Colonic mucosa (tissue), 4 donors: Measurements from ENCODE around the gene GTSE1. TPM values are rescaled to one million over a fixed set of nuclear protein-coding genes. Genes with fewer than 3 reads are reported as not detected.

Experiments
- DNase-seq: peaks from one replicate; pipeline ENCODE4 v3.0.0-alpha.2; 2020
- H3K27ac ChIP-seq: fragments of 200-600 bp; one replicate; pipeline ENCODE4 v1.8.0; 2021
- H3K27me3 ChIP-seq: fragments of 200-600 bp; one replicate; pipeline ENCODE4 v1.8.0; 2021
- H3K36me3 ChIP-seq: fragments of 200-600 bp; one replicate; pipeline ENCODE4 v1.8.0; 2021
- H3K4me1 ChIP-seq: fragments of 200-600 bp; one replicate; pipeline ENCODE4 v1.8.0; 2021; ENCODE audit warnings: mild to moderate bottlenecking
- H3K4me3 ChIP-seq: fragments of 200-600 bp; one replicate; pipeline ENCODE4 v1.8.0; 2021
- H3K9ac ChIP-seq, 2 donors: one replicate each; pipeline ENCODE4 v1.7.0; 2013; ENCODE audit warnings: control low read depth in 2 of 2, low read depth in 2 of 2, low read length in 2 of 2
- H3K9me3 ChIP-seq: fragments of 200-600 bp; one replicate; pipeline ENCODE4 v1.8.0; 2021
- CTCF ChIP-seq: fragments of 200-600 bp; IDR thresholded peaks from one replicate; pipeline ENCODE4 v1.8.0; 2022; ENCODE audit warnings: antibody characterized with exemption, mild to moderate bottlenecking
- intact Hi-C: fragments of 100-400 bp; cut with DNase I; formaldehyde crosslinking; loops from one replicate; pipeline ENCODE4 v1.14.1; 2022
- total RNA-seq, 2 donors: library from RNA; stranded (reverse); fragmentation: NEBNext Ultra II Directional in 1 of 2; extraction: Animal tissue kit (Norgen Biotek cat#: 25700) in 1 of 2; gene quantifications; one replicate each; pipeline ENCODE4 v1.2.1, GENCODE V29; 2021
- donor health status: healthy.
- donor health status: DM: no; HTN: no; CAD: no.
- donor health status: DM: no; HTN: no; CAD: no.

The GTSE1 gene
- total RNA-seq, 2 donors from 2014 or later = 7.8 to 38.8 TPM

- peak; percentile 43 for DNase-seq
- intact Hi-C loops = no loop called here
- peak overlapping the region; percentile 80 for H3K4me3 ChIP-seq
- H3K9ac ChIP-seq = peak overlapping the region; percentile 88 to 91
- H3K36me3 ChIP-seq = peaks cover 10% of the 10 kb centered on the region
- H3K27me3 ChIP-seq = no peaks in the 10 kb centered on the region
- H3K4me1 ChIP-seq = peaks cover 6% of the 10 kb centered on the region
- no peak for TF ChIP-seq CTCF
- peak overlapping the region; percentile 76 for H3K27ac ChIP-seq
- no peaks in the 10 kb centered on the region for H3K9me3 ChIP-seq
Measured at GRCh38 chr22:46336119-46337078, 39.7 kb downstream of the GTSE1 start.

- peaks cover 18% of the 10 kb centered on the region for H3K36me3 ChIP-seq
- no peak for DNase-seq
- H3K27ac ChIP-seq = no peak overlapping the region
- intact Hi-C loops = no loop called here
- H3K9me3 ChIP-seq = no peaks in the 10 kb centered on the region
- no peak overlapping the region for H3K4me3 ChIP-seq
- no peaks in the 10 kb centered on the region for H3K27me3 ChIP-seq
- H3K4me1 ChIP-seq = peaks cover 6% of the 10 kb centered on the region
- no peak overlapping the region for H3K9ac ChIP-seq
- TF ChIP-seq CTCF = no peak
Measured at GRCh38 chr22:46337870-46338269, 41.2 kb downstream of the GTSE1 start.

- H3K4me3 ChIP-seq = no peak overlapping the region
- H3K9me3 ChIP-seq = no peaks in the 10 kb centered on the region
- H3K36me3 ChIP-seq = peaks cover 25% of the 10 kb centered on the region
- no peaks in the 10 kb centered on the region for H3K27me3 ChIP-seq
- H3K27ac ChIP-seq = no peak overlapping the region
- no peak for TF ChIP-seq CTCF
- peaks cover 6% of the 10 kb centered on the region for H3K4me1 ChIP-seq
- H3K9ac ChIP-seq = no peak overlapping the region
- DNase-seq = no peak
- intact Hi-C loops = no loop called here
Measured at GRCh38 chr22:46338636-46339035, 42.0 kb downstream of the GTSE1 start.

GRCh38 chr22:46339956-46340355 lies 43.3 kb downstream of the GTSE1 start:
- Histone ChIP-seq H3K27ac (no peak overlapping the region), H3K4me3 (no peak overlapping the region), H3K9me3 (no peaks in the 10 kb centered on the region), H3K4me1 (peaks cover 6% of the 10 kb centered on the region), H3K36me3 (peaks cover 31% of the 10 kb centered on the region), H3K27me3 (no peaks in the 10 kb centered on the region), H3K9ac (no peak overlapping the region)
- DNase-seq = no peak
- intact Hi-C loops = no loop called here
- TF ChIP-seq CTCF = no peak

GRCh38 chr22:46340676-46341075 lies 44.0 kb downstream of the GTSE1 start:
- no peaks in the 10 kb centered on the region for H3K9me3 ChIP-seq
- H3K9ac ChIP-seq = no peak overlapping the region
- no peak overlapping the region for H3K27ac ChIP-seq
- no peaks in the 10 kb centered on the region for H3K27me3 ChIP-seq
- no peak for TF ChIP-seq CTCF
- no peak for DNase-seq
- no peak overlapping the region for H3K4me3 ChIP-seq
- H3K4me1 ChIP-seq = peaks cover 6% of the 10 kb centered on the region
- H3K36me3 ChIP-seq = peaks cover 31% of the 10 kb centered on the region
- intact Hi-C loops = no loop called here
